HEK293 (cell line): Measurements from ENCODE around the gene CATSPER3.
A peak's percentile ranks its signal among the peaks of the same experiment; 100 is the strongest.

Source experiments
- CTCF ChIA-PET: fragments of 350-600 bp; formaldehyde crosslinking; extraction: SDS; loops from one replicate; lab custom pipeline; 2021; ENCODE audit warnings: antibody characterized with exemption; lab: Yijun Ruan, JAX
- POLR2A ChIA-PET: fragments of 300-600 bp; formaldehyde crosslinking; extraction: SDS; loops from one replicate; lab custom pipeline; 2020; ENCODE audit warnings: antibody characterized with exemption, inconsistent platforms; lab: Yijun Ruan, JAX
- H3K27ac ChIP-seq: fragments of 200-500 bp; sonication (Bioruptor generic); 2 replicates; pipeline ENCODE4 v1.5.1; 2014; ENCODE audit warnings: low read depth, low read length, control low read depth, inconsistent platforms; ENCODE audit errors: extremely low read depth
- H3K36me3 ChIP-seq, 2 experiments: fragments of 200-500 bp in 1 of 2; sonication (Bioruptor generic) in 1 of 2; 1 replicate in 1 of 2; 2 replicates in 1 of 2; pipeline ENCODE4 v1.5.1; 2014 to 2017; ENCODE audit warnings: inconsistent platforms in 2 of 2, low read length in 2 of 2; ENCODE audit not compliant: control insufficient read depth in 2 of 2, insufficient read depth in 1 of 2
- H3K4me1 ChIP-seq: fragments of 200-500 bp; sonication (Bioruptor generic); 2 replicates; pipeline ENCODE4 v1.5.1; 2014; ENCODE audit warnings: mild to moderate bottlenecking, low read length, inconsistent platforms; ENCODE audit not compliant: control insufficient read depth, insufficient read depth
- H3K4me3 ChIP-seq: 2 replicates; pipeline ENCODE4 v1.5.1; 2011; ENCODE audit warnings: low read depth, mild to moderate bottlenecking, control low read depth, low read length, moderate library complexity
- H3K9me3 ChIP-seq: fragments of 200-500 bp; sonication (Bioruptor generic); 2 replicates; pipeline ENCODE4 v1.5.1; 2014; ENCODE audit warnings: low read depth, low read length, inconsistent platforms; ENCODE audit not compliant: control insufficient read depth, insufficient read depth
- GLI2 ChIP-seq: fragments of 450-650 bp; formaldehyde crosslinking; IDR thresholded peaks from 2 replicates; pipeline ENCODE4; 2017; ENCODE audit warnings: missing biosample characterization, missing genetic modification characterization, low read depth, borderline replicate concordance
- HOXD13 ChIP-seq: sonication (generic); formaldehyde crosslinking; IDR thresholded peaks from 2 replicates; pipeline ENCODE4 v1.8.0; 2022; ENCODE audit warnings: missing genetic modification reagents, borderline replicate concordance
- REPIN1 ChIP-seq: fragments of 450-650 bp; formaldehyde crosslinking; IDR thresholded peaks from 2 replicates; pipeline ENCODE4 v1.5.1; 2017; ENCODE audit warnings: missing biosample characterization, missing genetic modification characterization, low read depth
- ZBTB1 ChIP-seq: fragments of 450-650 bp; formaldehyde crosslinking; IDR thresholded peaks from 2 replicates; pipeline ENCODE4 v1.5.1; 2016; ENCODE audit warnings: missing biosample characterization, missing genetic modification characterization
- ZBTB10 ChIP-seq: fragments of 450-650 bp; formaldehyde crosslinking; IDR thresholded peaks from 2 replicates; pipeline ENCODE4 v1.5.1; 2016; ENCODE audit warnings: missing biosample characterization, missing genetic modification characterization
- ZBTB20 ChIP-seq: fragments of 450-650 bp; formaldehyde crosslinking; IDR thresholded peaks from 2 replicates; pipeline ENCODE4 v1.5.1; 2016; ENCODE audit warnings: missing biosample characterization, missing genetic modification characterization
- ZBTB21 ChIP-seq: fragments of 450-650 bp; formaldehyde crosslinking; IDR thresholded peaks from 2 replicates; pipeline ENCODE4 v1.5.1; 2017; ENCODE audit warnings: missing biosample characterization, missing genetic modification characterization
- ZBTB7A ChIP-seq: fragments of 450-650 bp; formaldehyde crosslinking; IDR thresholded peaks from 2 replicates; pipeline ENCODE4 v1.5.1; 2016; ENCODE audit warnings: low read depth, missing biosample characterization, missing genetic modification characterization
- ZFHX2 ChIP-seq: fragments of 450-650 bp; formaldehyde crosslinking; conservative IDR thresholded peaks from 2 replicates; pipeline ENCODE4 v1.5.1; 2016; ENCODE audit warnings: missing biosample characterization, missing genetic modification characterization
- ZNF112 ChIP-seq: fragments of 450-650 bp; formaldehyde crosslinking; IDR thresholded peaks from 2 replicates; pipeline ENCODE4 v1.5.0; 2017; ENCODE audit warnings: missing biosample characterization, missing genetic modification characterization
- ZNF16 ChIP-seq: fragments of 450-650 bp; formaldehyde crosslinking; IDR thresholded peaks from 2 replicates; pipeline ENCODE4 v1.5.1; 2016; ENCODE audit warnings: low read depth, missing biosample characterization, missing genetic modification characterization
- ZNF501 ChIP-seq: fragments of 450-650 bp; formaldehyde crosslinking; IDR thresholded peaks from 2 replicates; pipeline ENCODE4 v1.5.1; 2016; ENCODE audit warnings: missing biosample characterization, missing genetic modification characterization
- ZNF518A ChIP-seq: fragments of 450-650 bp; formaldehyde crosslinking; conservative IDR thresholded peaks from 2 replicates; pipeline ENCODE4 v1.5.1; 2016; ENCODE audit warnings: low read depth, missing biosample characterization, missing genetic modification characterization
- ZNF600 ChIP-seq: fragments of 450-650 bp; formaldehyde crosslinking; IDR thresholded peaks from 2 replicates; pipeline ENCODE4 v1.5.1; 2016; ENCODE audit warnings: missing biosample characterization, missing genetic modification characterization
- ZNF626 ChIP-seq: fragments of 450-650 bp; sonication (Bioruptor Pico); formaldehyde crosslinking; IDR thresholded peaks from 2 replicates; pipeline ENCODE4 v1.5.1; 2018; ENCODE audit warnings: missing biosample characterization, missing genetic modification characterization, inconsistent platforms
- TF ChIP-seq, protein P1 (sequence below): fragments of 450-650 bp; formaldehyde crosslinking; optimal IDR thresholded peaks from 2 replicates; pipeline ENCODE3; 2016; ENCODE audit warnings: missing biosample characterization, mild to moderate bottlenecking, missing genetic modification characterization
- TF ChIP-seq, protein P2 (sequence below): fragments of 450-650 bp; formaldehyde crosslinking; IDR thresholded peaks from 2 replicates; pipeline ENCODE4 v1.5.1; 2017; ENCODE audit warnings: missing biosample characterization, missing genetic modification characterization
- TF ChIP-seq, protein P3 (sequence below): fragments of 450-650 bp; formaldehyde crosslinking; IDR thresholded peaks from 2 replicates; pipeline ENCODE4 v1.5.1; 2016; ENCODE audit warnings: missing biosample characterization, missing genetic modification characterization

Gene CATSPER3

GRCh38 chr5:135032999-135033861, 65.5 kb downstream of the CATSPER3 start (continued):
- TF ChIP-seq ZBTB10 (0 out of 2 replicates have a peak, but pooled peaks have one; percentile 38), ZNF600 (peak; percentile 9; the same call in 1 of the 2 replicates), ZBTB20 (tag by site-specific recombination) (peak; percentile 88), ZNF501 (0 out of 2 replicates have a peak, but pooled peaks have one; percentile 21), ZBTB7A (0 out of 2 replicates have a peak, but pooled peaks have one; percentile 9), GLI2 (tag by site-specific recombination) (no peak)
- TF ChIP-seq, protein P1, sequence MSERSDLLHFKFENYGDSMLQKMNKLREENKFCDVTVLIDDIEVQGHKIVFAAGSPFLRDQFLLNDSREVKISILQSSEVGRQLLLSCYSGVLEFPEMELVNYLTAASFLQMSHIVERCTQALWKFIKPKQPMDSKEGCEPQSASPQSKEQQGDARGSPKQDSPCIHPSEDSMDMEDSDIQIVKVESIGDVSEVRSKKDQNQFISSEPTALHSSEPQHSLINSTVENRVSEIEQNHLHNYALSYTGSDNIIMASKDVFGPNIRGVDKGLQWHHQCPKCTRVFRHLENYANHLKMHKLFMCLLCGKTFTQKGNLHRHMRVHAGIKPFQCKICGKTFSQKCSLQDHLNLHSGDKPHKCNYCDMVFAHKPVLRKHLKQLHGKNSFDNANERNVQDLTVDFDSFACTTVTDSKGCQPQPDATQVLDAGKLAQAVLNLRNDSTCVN (tag by site-specific recombination) = peak; percentile 96

DNA sequence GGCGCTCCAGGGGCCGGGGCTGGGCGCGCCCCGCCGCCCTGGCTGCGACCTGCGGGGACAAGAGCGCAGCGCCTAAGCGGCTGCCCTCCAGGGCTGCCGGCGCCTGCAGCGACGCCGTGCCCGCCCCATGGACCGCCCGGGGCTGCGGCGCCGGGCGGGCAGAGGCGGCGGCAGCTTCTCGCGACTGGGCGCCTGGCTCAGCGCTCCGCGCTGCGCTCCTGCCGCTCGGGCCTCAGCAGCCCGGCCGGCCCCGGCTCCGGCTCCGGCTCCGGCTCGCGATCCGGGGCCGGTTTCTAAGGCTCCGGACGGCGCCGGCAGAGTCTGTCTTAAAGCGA, 66.2 kb downstream of the CATSPER3 start, which contains the start of gene PITX1:
PITX1 (minus strand) TSS at position 328 of the 335 bp plus-strand sequence. CDS start 347 bp downstream, outside the sequence.
- H3K9me3 ChIP-seq = no peaks in the 10 kb centered on the region
- POLR2A ChIA-PET = interaction anchor here (1.5 to 2.2 kb wide), 2 partner anchors 129 to 157 kb away, joined by 4 to 6 read pairs; partner anchors contain the start of gene PCBD2
- TF ChIP-seq, protein P2, sequence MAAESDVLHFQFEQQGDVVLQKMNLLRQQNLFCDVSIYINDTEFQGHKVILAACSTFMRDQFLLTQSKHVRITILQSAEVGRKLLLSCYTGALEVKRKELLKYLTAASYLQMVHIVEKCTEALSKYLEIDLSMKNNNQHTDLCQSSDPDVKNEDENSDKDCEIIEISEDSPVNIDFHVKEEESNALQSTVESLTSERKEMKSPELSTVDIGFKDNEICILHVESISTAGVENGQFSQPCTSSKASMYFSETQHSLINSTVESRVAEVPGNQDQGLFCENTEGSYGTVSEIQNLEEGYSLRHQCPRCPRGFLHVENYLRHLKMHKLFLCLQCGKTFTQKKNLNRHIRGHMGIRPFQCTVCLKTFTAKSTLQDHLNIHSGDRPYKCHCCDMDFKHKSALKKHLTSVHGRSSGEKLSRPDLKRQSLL = peak; percentile 39; the same call in 1 of the 2 replicates
- no peak for TF ChIP-seq ZNF600
- TF ChIP-seq, all 188 proteins: peak for 1
- peak within 1 kb of the TSS; percentile 99 for H3K27ac ChIP-seq
- peaks cover 4 to 21% of the 10 kb centered on the region in 2 experiments; a peak in 2 of 3 replicates for H3K36me3 ChIP-seq
- H3K4me1 ChIP-seq = peaks cover 13% of the 10 kb centered on the region
- H3K4me3 ChIP-seq = peak within 1 kb of the TSS; percentile 56
- CTCF ChIA-PET = no interaction called here

GRCh38 chr5:135034236-135034962, 66.7 kb downstream of the CATSPER3 start:
- Histone ChIP-seq H3K36me3 (peaks cover 4 to 16% of the 10 kb centered on the region in 2 experiments; a peak in 2 of 3 replicates), H3K9me3 (no peaks in the 10 kb centered on the region), H3K4me1 (peaks cover 13% of the 10 kb centered on the region), H3K4me3 (peak overlapping the region; percentile 56), H3K27ac (peak overlapping the region; percentile 99)
- CTCF ChIA-PET = no interaction called here
- POLR2A ChIA-PET = no interaction called here
- TF ChIP-seq ZFHX2 (tag by site-specific recombination) (peak; percentile 45; the same call in 1 of the 2 replicates), ZNF518A (tag by site-specific recombination) (no peak), ZBTB21 (no peak), ZNF112 (no peak), ZBTB1 (tag by site-specific recombination) (no peak), ZNF16 (tag by site-specific recombination) (no peak), REPIN1 (tag by site-specific recombination) (no peak), HOXD13 (CRISPR knock-in tag) (no peak), ZNF626 (no peak)
- TF ChIP-seq, protein P3, sequence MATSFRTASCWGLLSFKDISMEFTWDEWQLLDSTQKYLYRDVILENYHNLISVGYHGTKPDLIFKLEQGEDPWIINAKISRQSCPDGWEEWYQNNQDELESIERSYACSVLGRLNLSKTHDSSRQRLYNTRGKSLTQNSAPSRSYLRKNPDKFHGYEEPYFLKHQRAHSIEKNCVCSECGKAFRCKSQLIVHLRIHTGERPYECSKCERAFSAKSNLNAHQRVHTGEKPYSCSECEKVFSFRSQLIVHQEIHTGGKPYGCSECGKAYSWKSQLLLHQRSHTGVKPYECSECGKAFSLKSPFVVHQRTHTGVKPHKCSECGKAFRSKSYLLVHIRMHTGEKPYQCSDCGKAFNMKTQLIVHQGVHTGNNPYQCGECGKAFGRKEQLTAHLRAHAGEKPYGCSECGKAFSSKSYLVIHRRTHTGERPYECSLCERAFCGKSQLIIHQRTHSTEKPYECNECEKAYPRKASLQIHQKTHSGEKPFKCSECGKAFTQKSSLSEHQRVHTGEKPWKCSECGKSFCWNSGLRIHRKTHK (tag by site-specific recombination) = no peak
